GM18861 (cell line): ENCODE measurements around the gene AHCYL2.
"Not testable (repeated sequence)": the region's sequence is repeated elsewhere in the genome, so short reads cannot be mapped to it uniquely, and the experiment has no call there.

Experiments
- ATAC-seq: cut with Tn5 transposase; IDR thresholded peaks from one replicate; pipeline ENCODE4 v1.9.1; 2021; ENCODE audit not compliant: unreplicated experiment

AHCYL2 gene

GRCh38 chr7:129412501-129412900 is 187.7 kb downstream of the AHCYL2 start:
- no peak for ATAC-seq

- no peak for ATAC-seq
Observed at GRCh38 chr7:129417073-129417472, 192.2 kb downstream of the AHCYL2 start.

GRCh38 chr7:129421717-129422250 is 197.0 kb downstream of the AHCYL2 start:
- no peak for ATAC-seq

- no peak for ATAC-seq
Observed at GRCh38 chr7:129422727-129423126, 197.9 kb downstream of the AHCYL2 start.

- no peak for ATAC-seq
Observed at GRCh38 chr7:129423700-129424410, 199.0 kb downstream of the AHCYL2 start.

- ATAC-seq: no peak
Observed at GRCh38 chr7:129426482-129426881, 201.7 kb downstream of the AHCYL2 start.

GRCh38 chr7:129427526-129428045 is 202.8 kb downstream of the AHCYL2 start:
- no peak for ATAC-seq

GRCh38 chr7:129431911-129432643 is 207.2 kb downstream of the AHCYL2 start:
- ATAC-seq: no peak

- peak; percentile 88 for ATAC-seq
Observed at GRCh38 chr7:129433847-129434674, 209.2 kb downstream of the AHCYL2 start, which contains the start of gene STRIP2. Gene STRIP2 (plus strand): TSS chr7:129434432. CDS start chr7:129434473, 41 bp downstream.

GRCh38 chr7:129434675-129435318 is 210.0 kb downstream of the AHCYL2 start:
- no peak for ATAC-seq

GRCh38 chr7:129435414-129435829 is 210.6 kb downstream of the AHCYL2 start:
- no peak for ATAC-seq

GRCh38 chr7:129436335-129436923 is 211.6 kb downstream of the AHCYL2 start:
- no peak for ATAC-seq

- no peak for ATAC-seq
Observed at GRCh38 chr7:129437190-129437589, 212.4 kb downstream of the AHCYL2 start.

GRCh38 chr7:129438281-129438838 is 213.5 kb downstream of the AHCYL2 start:
- ATAC-seq: no peak

- ATAC-seq: no peak
Observed at GRCh38 chr7:129438839-129439651, 214.2 kb downstream of the AHCYL2 start.

GRCh38 chr7:129439963-129440625 is 215.3 kb downstream of the AHCYL2 start:
- ATAC-seq: no peak

GRCh38 chr7:129443612-129444011 is 218.8 kb downstream of the AHCYL2 start:
- ATAC-seq: no peak

GRCh38 chr7:129444776-129445175 is 219.9 kb downstream of the AHCYL2 start:
- not testable (repeated sequence) for ATAC-seq
